NCI-H345 treated with DMSO at 0.1 percent for 48 hours (cell line): ENCODE data around the gene CCDC85B.
"Not testable (repeated sequence)": the region's sequence is repeated elsewhere in the genome, so short reads cannot be mapped to it uniquely, and the experiment has no call there.

Source experiments
- DNase-seq: peaks from one replicate; lab custom pipeline; 2025; ENCODE audit not compliant: unreplicated experiment; lab: John Stamatoyannopoulos, UW

Gene CCDC85B

DNA sequence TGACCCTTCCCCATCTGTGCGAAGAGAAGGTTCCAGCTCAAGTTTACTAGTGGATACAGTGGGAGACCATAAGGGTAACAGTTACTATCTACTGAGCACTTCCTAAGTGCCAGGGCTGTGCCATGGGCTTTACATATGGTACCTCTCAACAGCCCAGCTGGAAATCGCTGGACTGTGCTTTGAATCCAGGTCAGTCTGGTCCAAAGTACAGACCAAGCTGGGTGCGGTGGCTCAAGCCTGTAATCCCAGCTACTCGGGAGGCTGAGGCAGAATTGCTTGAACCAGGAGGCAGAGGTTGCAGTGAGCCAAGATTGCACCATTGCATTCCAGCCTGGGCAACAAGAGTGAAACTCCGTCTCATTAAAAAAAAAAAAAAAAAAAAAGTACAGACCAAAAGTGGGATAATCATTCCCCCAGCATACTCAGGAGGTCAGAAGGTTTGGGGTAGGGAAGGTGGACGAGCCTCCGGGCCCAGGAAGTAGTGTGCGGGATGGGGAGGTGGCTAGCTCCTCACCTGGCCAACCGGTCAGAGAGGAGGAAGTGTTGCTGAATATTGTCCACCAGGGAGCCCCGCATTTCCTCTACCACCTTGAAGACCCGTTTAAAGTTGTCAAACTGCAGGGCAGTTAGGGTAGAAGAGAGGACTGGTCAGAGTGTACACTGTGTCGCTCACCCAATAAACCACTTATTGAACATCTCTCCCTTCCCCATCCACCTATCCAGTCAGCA lies 4.5 kb upstream of the CCDC85B start:
- DNase-seq: no peak

DNA sequence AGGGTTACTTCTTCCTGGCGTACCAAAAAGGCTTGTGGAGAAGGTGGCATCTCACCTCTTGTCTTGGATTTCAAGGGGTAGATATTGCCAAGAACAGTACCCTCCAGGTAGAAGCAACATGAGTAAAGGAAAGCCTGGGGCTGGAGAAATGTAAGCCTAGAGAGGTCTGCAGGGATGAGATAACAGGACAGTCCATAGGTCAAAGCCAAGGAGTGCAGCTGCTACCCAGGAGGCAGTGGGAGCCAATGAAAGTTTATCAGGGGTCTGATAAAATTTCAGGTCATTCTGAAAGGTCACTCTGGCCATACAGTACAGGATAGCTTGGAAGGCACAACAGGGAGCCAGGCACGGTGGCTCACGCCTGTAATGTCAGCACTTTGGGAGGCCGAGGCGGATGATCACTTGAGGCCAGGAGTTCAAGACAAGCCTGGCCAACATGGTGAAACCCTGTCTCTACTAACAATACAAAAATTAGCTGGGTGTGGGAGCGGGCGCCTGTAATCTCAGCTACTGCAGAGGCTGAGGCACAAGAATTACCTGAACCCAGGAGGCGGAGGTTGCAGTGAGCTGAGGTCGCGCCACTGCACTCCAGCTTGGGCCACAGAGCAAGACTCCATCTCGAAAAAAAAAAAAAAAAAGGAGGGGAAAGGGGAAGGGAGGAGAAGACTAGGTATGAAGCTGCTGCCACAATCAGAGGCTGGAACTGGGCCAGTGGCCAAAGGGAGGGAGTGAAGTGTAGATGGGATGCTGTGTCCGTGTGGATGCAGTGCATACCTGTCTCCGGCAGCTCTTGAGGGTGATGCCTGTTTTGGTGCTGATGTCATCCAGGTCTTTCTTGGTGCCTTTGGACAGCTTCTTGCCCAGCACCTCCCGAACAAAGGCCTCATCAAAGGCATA lies 3.4 kb upstream of the CCDC85B start:
- no peak for DNase-seq

DNA sequence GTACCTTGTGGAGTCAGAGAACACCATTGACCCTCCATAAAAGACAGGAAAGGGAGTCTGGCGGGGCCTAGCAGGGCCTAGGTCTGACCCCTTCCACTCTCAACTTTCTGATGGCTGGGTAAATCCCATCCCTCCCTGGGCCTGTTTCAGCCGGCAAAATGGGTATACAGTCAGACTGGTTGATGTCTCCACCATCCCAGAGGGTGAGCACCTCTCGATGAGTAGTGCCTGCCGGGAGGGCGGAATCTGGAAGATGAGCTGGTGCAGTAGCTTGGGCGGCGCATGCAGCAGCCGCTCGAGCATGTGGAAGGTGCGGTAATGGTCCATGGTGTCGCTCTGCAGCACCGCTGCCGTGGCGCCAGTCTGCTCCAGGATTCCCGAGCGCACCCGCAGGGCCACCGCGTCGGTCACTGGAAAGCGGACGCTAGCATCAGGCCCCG lies 2.7 kb upstream of the CCDC85B start:
- no peak for DNase-seq

DNA sequence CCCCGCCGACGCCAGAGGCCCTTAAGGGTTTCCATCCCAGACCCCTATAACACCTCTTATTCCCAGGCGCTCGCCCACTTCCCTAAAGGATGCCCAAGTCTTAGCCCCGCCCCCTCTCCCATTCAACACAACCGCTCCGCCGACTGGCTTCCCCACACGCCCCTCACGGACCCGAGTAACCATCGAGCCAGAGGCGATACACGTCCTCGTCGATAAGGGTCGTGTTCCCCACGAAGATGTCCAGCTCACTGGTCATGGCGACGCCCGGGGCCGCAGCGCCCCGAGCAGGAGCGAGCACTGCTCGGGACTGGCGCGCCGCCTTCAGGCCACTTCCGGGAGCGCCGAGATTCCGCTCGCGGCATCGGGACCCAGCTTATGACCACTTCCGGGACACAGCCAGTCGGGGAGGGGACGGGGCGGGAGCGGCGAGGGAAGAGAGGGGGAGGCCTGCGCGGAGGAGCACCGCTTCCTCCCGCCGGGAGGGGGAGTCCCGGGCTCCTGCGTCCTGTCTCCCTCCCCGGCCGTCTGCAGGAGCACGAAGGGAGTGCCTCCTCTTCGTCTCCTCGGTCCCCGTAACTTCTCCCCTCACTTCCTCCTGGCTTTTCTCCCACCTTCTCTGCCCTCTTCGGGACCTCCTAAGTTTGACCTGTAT lies 2.2 kb upstream of the CCDC85B start, which contains the start of gene FIBP:
Gene FIBP (minus strand): TSS at position 309 of the 652 bp plus-strand sequence. CDS start 53 bp downstream, at position 256.
- DNase-seq: peak; percentile 89

GRCh38 chr11:65891219-65892136 lies 1.0 kb downstream of the CCDC85B start:
- no peak for DNase-seq

DNA sequence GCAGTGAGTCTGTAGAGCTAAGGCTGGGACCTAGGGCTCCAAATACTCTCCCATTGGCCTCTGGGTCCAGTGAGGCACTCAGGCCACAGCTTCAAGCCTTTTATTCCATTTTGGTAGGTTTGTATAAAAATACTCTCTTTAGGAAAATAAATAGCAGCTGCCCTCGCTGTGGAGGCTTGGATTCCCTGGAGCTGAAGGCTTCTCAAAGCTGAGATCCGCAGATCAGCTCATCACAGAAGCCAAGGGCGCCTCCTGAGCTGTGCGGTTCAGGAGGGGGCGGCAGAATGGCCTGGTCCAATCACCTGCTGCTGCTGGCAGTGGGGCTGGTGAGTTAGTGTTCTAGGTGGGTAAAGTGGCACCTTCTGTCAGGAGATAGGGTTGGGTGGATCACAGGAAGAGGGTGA lies 1.7 kb downstream of the CCDC85B start:
- DNase-seq: not testable (repeated sequence)

- no peak for DNase-seq
These were observed 2.3 kb downstream of the CCDC85B start for GRCh38 chr11:65892661-65893317.

- DNase-seq: no peak
These were observed 3.6 kb downstream of the CCDC85B start for GRCh38 chr11:65894034-65894591.

DNA sequence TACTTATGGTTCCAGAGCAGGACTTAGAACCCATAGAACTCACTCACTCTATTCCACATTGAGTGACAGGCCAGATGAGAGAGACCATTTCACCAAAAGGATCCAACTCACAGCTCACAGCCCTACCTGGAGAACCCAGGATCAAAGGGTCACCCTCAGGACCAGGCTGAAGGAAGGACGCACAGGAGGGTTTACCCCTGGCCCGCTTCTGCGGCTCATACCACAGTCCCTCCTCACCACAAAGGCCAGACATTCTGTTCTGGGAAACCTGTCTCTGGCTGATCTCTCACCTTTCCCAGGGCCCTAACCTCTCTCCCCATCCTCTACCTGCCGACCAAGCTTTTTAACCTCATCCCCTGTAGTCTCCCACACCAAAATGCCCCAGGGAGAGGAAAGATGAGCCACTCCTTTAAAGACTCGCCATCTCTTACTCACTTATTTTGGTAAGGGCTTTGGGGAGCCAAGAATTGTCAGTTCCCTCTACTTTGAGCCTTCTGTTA lies 5.1 kb downstream of the CCDC85B start:
- no peak for DNase-seq

GRCh38 chr11:65896034-65896999 lies 5.8 kb downstream of the CCDC85B start:
- DNase-seq: no peak

GRCh38 chr11:65897020-65897471 lies 6.6 kb downstream of the CCDC85B start:
- no peak for DNase-seq

- no peak for DNase-seq
These were observed 8.3 kb downstream of the CCDC85B start for GRCh38 chr11:65898656-65899355.

DNA sequence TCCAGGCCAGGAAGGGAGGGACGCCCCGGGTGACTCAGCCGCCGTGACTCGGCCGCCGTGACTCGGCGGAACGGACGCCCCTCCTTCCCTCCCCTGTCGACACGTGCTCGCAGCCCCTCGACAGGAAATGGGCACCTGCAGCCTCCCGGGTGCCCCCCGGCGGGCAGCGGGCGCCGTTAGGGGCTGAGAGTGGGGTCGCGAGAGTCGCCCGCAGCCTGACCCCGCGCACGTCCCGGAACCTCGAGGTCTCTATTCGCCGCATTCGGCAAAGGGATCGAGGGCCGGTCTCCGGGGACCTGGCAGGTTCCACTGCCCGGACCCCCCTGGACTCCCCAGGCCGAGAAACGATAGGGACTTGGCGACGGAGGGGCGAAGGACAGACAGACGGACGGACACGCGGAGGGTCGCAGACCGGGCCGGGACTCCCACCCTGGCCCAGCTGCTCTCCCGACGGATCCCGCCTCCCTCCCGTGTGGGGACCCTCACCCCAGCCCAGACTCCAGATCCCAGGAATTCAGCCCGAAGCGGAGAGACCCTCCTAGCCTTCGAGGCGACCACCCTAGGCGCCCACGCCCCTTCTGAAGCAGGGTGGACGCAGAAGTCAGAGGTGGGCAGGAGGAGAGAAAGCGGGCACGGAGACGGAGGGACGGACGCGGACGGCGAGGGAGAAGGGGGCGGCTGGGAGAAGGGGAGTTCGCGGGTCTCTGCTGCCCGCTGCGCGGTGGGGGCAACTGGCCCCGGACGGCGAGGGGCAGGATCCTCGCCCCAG lies 9.1 kb downstream of the CCDC85B start:
- DNase-seq: no peak

DNA sequence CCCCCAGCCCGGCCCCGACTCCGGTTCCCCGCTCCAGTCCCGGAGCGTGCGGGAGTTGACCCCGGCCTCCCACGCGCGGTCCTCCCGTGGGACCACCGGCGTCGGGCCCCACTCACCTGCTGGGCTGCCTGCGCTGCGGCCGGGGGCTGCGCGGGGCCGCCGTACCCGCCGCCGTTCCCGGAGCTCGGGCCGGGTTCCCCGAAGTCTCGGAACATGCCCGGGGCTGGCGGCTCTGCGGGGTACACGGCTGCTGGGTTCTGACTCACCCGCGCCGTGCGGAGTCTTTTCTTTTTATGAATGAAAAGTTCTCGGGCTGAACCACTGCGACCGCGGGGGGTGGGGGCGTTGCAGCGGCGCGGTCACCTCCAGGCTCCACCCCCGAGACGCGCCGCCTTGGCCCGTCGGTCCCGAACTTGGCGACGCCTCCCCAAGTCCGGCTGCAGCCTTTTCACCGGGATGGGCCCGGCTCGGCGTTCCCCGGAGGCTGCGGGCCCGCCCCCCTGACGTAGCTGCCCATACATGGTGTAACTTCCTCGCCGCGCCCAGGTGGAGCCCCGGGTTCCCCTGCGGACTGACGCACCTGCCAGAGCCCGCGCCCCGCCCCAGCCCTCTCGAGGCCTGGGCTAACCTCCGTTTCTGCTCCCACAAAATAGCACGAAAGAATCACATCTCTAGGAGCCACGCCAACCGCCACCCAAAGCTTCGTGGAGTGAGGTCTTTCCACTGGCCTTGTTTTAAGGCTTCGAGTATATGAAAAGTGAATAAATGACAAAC lies 9.8 kb downstream of the CCDC85B start, which contains the start of gene FOSL1:
Gene FOSL1 (minus strand): TSS at position 264 of the 774 bp plus-strand sequence. CDS start 49 bp downstream, at position 215.
- peak; percentile 30 for DNase-seq

DNA sequence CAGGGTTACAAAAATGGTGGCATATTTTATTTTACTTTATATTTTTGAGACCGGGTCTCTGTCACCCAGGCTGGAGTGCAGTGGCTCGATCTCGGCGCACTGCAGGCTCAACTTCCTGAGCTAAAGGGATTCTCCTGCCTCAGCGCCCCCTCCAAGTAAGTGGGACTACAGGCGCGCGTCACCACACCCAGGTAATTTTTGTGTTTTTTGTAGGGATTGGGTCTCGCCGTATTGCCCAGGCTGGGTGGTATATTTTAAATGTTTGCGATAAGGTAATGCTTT lies 10.4 kb downstream of the CCDC85B start:
- DNase-seq: no peak

DNA sequence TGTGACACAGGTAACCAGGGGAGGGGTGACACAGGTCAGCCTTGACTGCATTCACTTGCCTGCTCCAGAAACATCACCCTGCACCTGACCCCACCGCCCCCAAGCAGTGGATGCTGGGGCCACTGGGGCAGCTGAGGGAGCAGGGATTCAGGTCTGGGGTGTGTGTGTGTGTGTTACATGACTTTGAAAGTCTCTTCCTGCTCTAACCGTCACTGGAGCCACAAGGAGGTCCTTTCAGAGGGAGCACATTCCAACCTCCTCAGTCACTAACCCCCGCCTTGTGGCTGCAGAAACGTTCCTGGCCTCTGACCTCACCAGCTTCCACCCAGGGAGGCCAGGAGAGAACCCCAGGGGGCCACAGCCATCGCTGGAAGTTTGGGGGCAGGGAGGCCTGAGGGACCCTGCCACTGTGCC lies 12.6 kb downstream of the CCDC85B start:
- DNase-seq: no peak
